Thymus (tissue), 11 donors: ENCODE results near the gene BATF2. TPM values are rescaled to one million over a fixed set of nuclear protein-coding genes. Genes with fewer than 3 reads are reported as not detected.
"Not testable (repeated sequence)": the region's sequence is repeated elsewhere in the genome, so short reads cannot be mapped to it uniquely, and the experiment has no call there.

ENCODE experiments used
- DNase-seq, 9 donors: peaks; one replicate each; pipeline ENCODE4 v3.0.0-alpha.2; 2013; ENCODE audit warnings: low spot score in 9 of 9, low read depth in 6 of 9, missing footprints in 1 of 9
- H3K27ac ChIP-seq, 2 donors: one replicate each; pipeline ENCODE4 v1.5.1; 2013; ENCODE audit warnings: control low read depth in 1 of 2, low read depth in 1 of 2, low read length in 1 of 2, mild to moderate bottlenecking in 1 of 2, moderate library complexity in 1 of 2
- H3K27me3 ChIP-seq, 2 donors: one replicate each; pipeline ENCODE4 v1.5.1; 2013; ENCODE audit warnings: low read length in 1 of 2; ENCODE audit not compliant: control insufficient read depth in 2 of 2, insufficient read depth in 1 of 2
- H3K36me3 ChIP-seq, 2 donors: one replicate each; pipeline ENCODE4 v1.5.1; 2013; ENCODE audit warnings: low read length in 1 of 2, mild to moderate bottlenecking in 1 of 2, moderate library complexity in 1 of 2; ENCODE audit not compliant: control insufficient read depth in 2 of 2, insufficient read depth in 2 of 2
- H3K4me1 ChIP-seq, 2 donors: one replicate each; pipeline ENCODE4 v1.5.1; 2013; ENCODE audit warnings: low read length in 2 of 2; ENCODE audit not compliant: control insufficient read depth in 2 of 2, insufficient read depth in 2 of 2
- H3K4me3 ChIP-seq, 2 donors: one replicate each; pipeline ENCODE4 v1.5.1; 2013; ENCODE audit warnings: low read length in 2 of 2, control low read depth in 1 of 2, mild to moderate bottlenecking in 1 of 2
- H3K9me3 ChIP-seq, 2 donors: one replicate each; pipeline ENCODE4 v1.5.1; 2013; ENCODE audit warnings: low read length in 1 of 2, mild to moderate bottlenecking in 1 of 2; ENCODE audit not compliant: control insufficient read depth in 2 of 2, insufficient read depth in 1 of 2
- WGBS: extraction: QIAGEN DNeasy Blood & Tissue Kit; methylation state at CpG from one replicate; pipeline ENCODE4 v1.1.7; 2013; 5-methylcytosine and 5-hydroxymethylcytosine counted together
- polyA plus RNA-seq: library from polyadenylated mRNA; stranded (reverse); fragments of 200-250 nt; gene quantifications from one replicate; pipeline ENCODE4 v1.2.3, GENCODE V29; 2013
- total RNA-seq: library from RNA; stranded (reverse); fragments of 120-200 nt; gene quantifications from one replicate; pipeline ENCODE4 v1.2.4, GENCODE V29; 2013
- donor health status: healthy.

The BATF2 gene
- total and polyA plus RNA-seq, 2 donors: 0.90 to 3.1 TPM

DNA sequence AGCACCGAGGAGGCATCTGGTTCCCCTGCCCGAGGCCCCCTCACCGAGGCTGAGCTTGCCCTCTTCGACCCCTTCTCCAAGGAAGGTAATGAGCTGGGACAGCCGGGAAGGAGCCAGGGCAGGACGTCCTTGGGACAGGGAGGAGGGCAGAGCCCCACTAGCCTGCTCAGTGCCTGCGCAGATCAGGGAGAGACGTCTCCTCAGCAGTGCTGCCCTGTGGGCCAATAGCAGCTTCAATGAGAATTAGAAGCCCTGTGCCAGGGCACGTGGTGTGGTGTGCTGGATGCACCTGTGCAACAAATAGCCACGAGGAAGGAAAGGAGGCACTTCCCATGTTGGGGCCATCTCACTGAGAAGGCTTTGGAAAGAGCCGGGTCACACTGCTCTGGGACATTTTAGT is 38.8 kb upstream of the BATF2 start:
- Histone ChIP-seq H3K9me3 (no peaks in the 10 kb centered on the region), H3K27ac (no peak overlapping the region), H3K27me3 (no peaks in the 10 kb centered on the region), H3K4me3 (no peak overlapping the region), H3K36me3 (peaks cover 33 to 43% of the 10 kb centered on the region in 2 donors), H3K4me1 (peaks cover 2 to 9% of the 10 kb centered on the region in 2 donors)
- no peak for DNase-seq
- WGBS: 95% methylated on average over 11 of the region's 11 CpGs

DNA sequence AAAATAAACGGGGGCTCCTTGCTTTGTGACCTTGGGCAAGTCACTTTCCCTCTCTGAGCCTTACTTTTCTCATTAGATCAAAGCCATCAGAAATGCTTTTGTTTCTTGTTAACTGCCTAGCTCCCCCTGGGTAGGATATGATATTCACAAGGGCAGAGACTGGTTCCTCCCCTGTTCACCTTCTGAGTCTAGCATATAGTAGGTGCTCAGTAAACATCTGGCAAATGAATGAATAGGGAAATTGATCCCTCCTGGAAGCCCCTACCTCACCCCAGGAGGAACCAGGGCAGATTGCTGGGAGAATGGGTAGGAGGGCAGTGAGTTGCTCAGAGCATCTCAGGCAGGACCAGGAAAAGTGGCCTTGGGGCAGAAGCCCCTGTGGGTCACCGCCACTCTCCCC is 37.7 kb upstream of the BATF2 start:
- WGBS: 95% methylated on average over 2 of the region's 2 CpGs
- Histone ChIP-seq H3K27me3 (no peaks in the 10 kb centered on the region), H3K36me3 (peaks cover 33 to 43% of the 10 kb centered on the region in 2 donors), H3K9me3 (no peaks in the 10 kb centered on the region), H3K4me3 (no peak overlapping the region), H3K4me1 (no peaks in the 10 kb centered on the region), H3K27ac (no peak overlapping the region)
- DNase-seq: no peak

DNA sequence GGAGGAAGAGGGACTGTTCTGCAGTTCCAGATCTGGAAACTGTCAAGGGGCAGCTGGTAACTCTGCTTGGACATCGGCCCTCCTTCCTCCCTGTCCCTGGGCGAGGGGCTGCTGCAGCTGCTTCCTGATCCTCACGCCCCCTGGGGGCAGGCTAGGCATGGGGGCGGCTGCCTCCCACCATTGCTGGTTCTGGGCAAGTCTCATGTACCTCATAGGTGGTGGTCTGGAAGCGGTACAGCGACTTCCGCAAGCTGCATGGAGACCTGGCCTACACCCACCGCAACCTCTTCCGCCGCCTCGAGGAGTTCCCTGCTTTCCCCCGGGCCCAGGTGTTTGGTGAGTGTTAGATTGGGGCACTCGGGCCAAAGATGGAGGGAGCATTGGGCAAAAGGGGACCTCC is 35.4 kb upstream of the BATF2 start:
- H3K27me3 ChIP-seq: no peaks in the 10 kb centered on the region
- peaks cover 2 to 7% of the 10 kb centered on the region in 2 donors for H3K4me1 ChIP-seq
- H3K27ac ChIP-seq: no peak overlapping the region
- H3K36me3 ChIP-seq: peaks cover 20 to 30% of the 10 kb centered on the region in 2 donors
- WGBS: 89% methylated on average over 13 of the region's 13 CpGs
- DNase-seq: no peak
- H3K4me3 ChIP-seq: no peak overlapping the region
- no peaks in the 10 kb centered on the region for H3K9me3 ChIP-seq

DNA sequence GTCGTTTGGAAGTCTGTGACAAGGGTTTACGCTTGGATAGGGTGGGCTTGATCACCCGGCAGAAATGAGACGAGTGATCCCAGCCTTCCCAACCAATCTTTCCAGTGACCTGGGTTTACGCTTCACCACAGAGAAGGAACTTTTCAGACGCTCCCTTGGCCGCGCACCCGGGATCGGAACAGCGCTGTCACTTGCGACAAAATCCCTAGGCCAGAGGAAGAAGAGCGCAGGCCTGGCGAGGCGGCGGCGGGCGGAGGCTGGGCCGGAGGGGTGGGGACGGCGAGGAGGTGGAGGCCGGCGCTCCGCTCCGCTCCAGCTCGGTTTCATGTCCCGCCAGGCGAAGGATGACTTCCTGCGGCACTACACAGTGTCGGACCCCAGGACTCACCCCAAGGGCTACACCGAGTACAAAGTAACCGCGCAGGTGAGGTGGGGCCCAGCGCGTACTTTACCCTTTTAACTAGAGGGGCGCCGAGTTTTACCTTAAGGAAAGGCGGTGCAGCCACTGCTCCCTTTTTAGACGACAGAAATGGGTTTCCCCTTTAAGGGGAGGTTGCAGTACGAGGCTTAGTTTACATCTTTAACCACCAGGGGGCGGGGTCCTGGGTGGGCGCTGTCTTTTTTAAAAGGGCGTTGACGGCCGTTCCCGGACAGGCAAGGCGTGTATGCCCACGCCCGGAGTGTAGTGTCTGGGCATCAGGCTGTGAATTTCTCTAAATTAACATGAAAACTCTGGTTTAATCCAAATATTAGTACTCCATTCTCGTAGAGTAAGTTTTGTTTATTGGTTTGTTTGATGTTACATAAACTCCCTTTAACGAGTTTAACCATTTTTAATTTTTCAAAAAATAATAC is 30.7 kb upstream of the BATF2 start, which contains the start of gene SNX15:
SNX15 (plus strand) TSS at position 227 of the 855 bp plus-strand sequence; CDS start at position 326, 99 bp downstream.
- 2% methylated on average over 51 of the region's 51 CpGs for WGBS
- Histone ChIP-seq H3K4me3 (peak within 1 kb of the TSS; percentile 54 to 79), H3K36me3 (peaks cover 6 to 7% of the 10 kb centered on the region in 2 donors), H3K27me3 (no peaks in the 10 kb centered on the region), H3K27ac (peak within 1 kb of the TSS; percentile 88 to 95), H3K9me3 (no peaks in the 10 kb centered on the region), H3K4me1 (peaks cover 8 to 13% of the 10 kb centered on the region in 2 donors)
- DNase-seq: peak; percentile 92 to 99 (median 96)

DNA sequence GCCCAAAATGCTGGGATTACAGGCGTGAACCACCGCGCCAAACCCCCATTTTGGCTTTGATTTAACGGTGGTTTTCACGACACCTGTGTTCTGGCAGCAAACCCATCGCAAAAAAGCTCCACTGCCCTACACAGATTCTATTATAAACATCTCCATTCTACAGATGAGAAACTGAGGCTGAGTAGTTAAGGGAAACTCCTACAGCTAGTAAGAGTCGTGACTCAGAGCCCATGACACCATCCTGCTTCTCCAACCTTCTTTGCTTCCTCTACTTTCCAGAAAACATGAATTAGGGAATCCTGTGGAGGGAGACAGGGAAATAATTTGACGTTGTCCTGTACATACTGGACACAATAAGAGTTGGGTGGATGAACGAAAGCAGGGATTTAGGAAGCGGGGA is 30.0 kb upstream of the BATF2 start:
- peak overlapping the region; percentile 54 to 79 for H3K4me3 ChIP-seq
- no peaks in the 10 kb centered on the region for H3K27me3 ChIP-seq
- no peak for DNase-seq
- peaks cover 2 to 8% of the 10 kb centered on the region in 2 donors for H3K36me3 ChIP-seq
- H3K27ac ChIP-seq: peak overlapping the region in 1 of 2 donors; percentile 0
- peaks cover 8 to 13% of the 10 kb centered on the region in 2 donors for H3K4me1 ChIP-seq
- WGBS: 87% methylated on average over 10 of the region's 10 CpGs
- no peaks in the 10 kb centered on the region for H3K9me3 ChIP-seq

DNA sequence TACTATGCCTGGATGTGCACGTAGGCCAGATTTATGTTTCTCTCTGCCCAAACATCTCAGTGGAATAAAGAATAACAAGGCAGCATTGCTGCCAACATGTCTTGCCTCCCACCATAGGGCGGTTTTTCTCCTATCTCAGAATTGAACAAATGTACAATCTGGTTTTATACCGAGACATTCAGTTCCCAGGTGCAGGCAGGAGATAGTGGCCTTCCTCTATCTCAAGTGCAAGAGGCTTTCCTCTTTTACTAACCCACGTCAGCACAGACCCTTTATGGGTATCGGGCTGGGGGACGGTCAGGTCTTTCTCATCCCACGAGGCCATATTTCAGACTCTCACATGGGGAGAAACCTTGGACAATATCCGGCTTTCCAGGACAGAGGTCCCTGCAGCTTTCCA is 26.7 kb upstream of the BATF2 start:
- not testable (repeated sequence) for DNase-seq, H3K27me3 ChIP-seq, H3K4me3 ChIP-seq, H3K9me3 ChIP-seq, H3K27ac ChIP-seq
- H3K36me3 ChIP-seq: peaks cover 21 to 29% of the 10 kb centered on the region in 2 donors
- H3K4me1 ChIP-seq: peaks cover 8 to 12% of the 10 kb centered on the region in 2 donors
- WGBS: 89% methylated on average over 8 of the region's 8 CpGs

DNA sequence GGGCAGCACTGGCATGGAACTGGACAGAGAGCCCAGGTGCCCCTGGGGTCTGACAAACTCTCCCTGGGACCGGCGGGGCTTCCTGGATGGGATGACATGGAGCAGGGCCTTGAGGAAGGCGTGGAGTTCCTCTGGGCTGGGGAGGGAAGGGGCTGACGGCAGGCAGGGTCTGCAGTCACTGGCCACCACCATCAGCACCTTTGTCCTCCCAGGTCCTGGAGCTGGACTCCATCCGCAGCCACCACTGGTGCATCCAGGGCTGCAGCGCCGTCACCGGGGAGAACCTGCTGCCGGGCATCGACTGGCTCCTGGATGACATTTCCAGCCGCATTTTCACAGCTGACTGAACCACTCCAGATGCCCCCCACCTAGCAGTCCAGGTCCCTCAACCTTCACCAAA is 24.7 kb upstream of the BATF2 start:
- Histone ChIP-seq H3K4me3 (no peak overlapping the region), H3K36me3 (peaks cover 25 to 39% of the 10 kb centered on the region in 2 donors), H3K4me1 (no peaks in the 10 kb centered on the region), H3K27ac (no peak overlapping the region), H3K27me3 (no peaks in the 10 kb centered on the region), H3K9me3 (no peaks in the 10 kb centered on the region)
- no peak for DNase-seq
- WGBS: 97% methylated on average over 11 of the region's 11 CpGs

DNA sequence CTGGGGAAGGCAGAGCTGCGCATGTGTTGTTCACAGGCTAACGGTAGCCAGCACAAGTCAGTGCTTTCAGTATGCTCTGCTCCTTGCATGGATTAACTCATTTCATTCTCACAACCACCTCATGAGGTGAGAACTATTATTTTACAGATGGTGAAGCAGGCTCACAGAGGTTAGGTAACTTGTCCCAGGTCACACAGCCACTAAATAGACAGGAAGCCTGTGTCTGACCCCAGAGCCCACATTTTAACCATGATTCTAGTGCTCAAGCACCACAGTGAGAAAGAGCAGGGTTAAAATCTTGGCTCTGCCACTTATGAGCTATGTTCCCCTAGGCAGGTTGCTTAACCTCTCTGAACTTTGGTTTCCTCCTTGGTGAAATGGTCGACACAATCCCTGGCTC is 24.2 kb upstream of the BATF2 start:
- no peak for DNase-seq
- Histone ChIP-seq H3K9me3 (peaks cover 0 to 2% of the 10 kb centered on the region in 2 donors), H3K27ac (no peak overlapping the region), H3K36me3 (peaks cover 25 to 41% of the 10 kb centered on the region in 2 donors), H3K27me3 (no peaks in the 10 kb centered on the region), H3K4me1 (no peaks in the 10 kb centered on the region), H3K4me3 (no peak overlapping the region)
- WGBS: 98% methylated on average over 3 of the region's 3 CpGs

GRCh38 chr11:65019824-65020223 is 23.1 kb upstream of the BATF2 start:
- Histone ChIP-seq H3K27ac (no peak overlapping the region), H3K9me3 (peaks cover 0 to 2% of the 10 kb centered on the region in 2 donors), H3K36me3 (peaks cover 25 to 41% of the 10 kb centered on the region in 2 donors), H3K27me3 (no peaks in the 10 kb centered on the region), H3K4me1 (peaks cover 2 to 8% of the 10 kb centered on the region in 2 donors), H3K4me3 (no peak overlapping the region)
- DNase-seq: no peak
- 97% methylated on average over 7 of the region's 7 CpGs for WGBS
